SK-N-DZ (cell line): Measurements from ENCODE around the gene WDR88.
"Not testable (repeated sequence)": the region's sequence is repeated elsewhere in the genome, so short reads cannot be mapped to it uniquely, and the experiment has no call there.

Experiments used
- DNase-seq: peaks from one replicate; pipeline ENCODE4 v3.0.0-alpha.2; 2015; ENCODE audit warnings: low spot score

Gene WDR88

GRCh38 chr19:33196446-33197193 lies 64.7 kb downstream of the WDR88 start:
- no peak for DNase-seq

GRCh38 chr19:33197591-33198000 lies 65.7 kb downstream of the WDR88 start:
- no peak for DNase-seq

- DNase-seq = no peak
Measured at GRCh38 chr19:33198169-33198568, 66.3 kb downstream of the WDR88 start.

- DNase-seq = no peak
Measured at GRCh38 chr19:33199441-33200265, 67.7 kb downstream of the WDR88 start.

- DNase-seq = no peak
Measured at GRCh38 chr19:33201473-33201872, 69.6 kb downstream of the WDR88 start.

GRCh38 chr19:33201886-33202545 lies 70.1 kb downstream of the WDR88 start:
- no peak for DNase-seq

GRCh38 chr19:33202546-33203507 lies 70.9 kb downstream of the WDR88 start:
- no peak for DNase-seq

- DNase-seq = no peak
Measured at GRCh38 chr19:33203529-33203928, 71.6 kb downstream of the WDR88 start.

GRCh38 chr19:33204136-33204973 lies 72.4 kb downstream of the WDR88 start:
- DNase-seq = no peak

GRCh38 chr19:33205110-33205509 lies 73.2 kb downstream of the WDR88 start:
- no peak for DNase-seq

GRCh38 chr19:33205531-33206260 lies 73.8 kb downstream of the WDR88 start:
- no peak for DNase-seq

GRCh38 chr19:33206261-33207039 lies 74.5 kb downstream of the WDR88 start:
- DNase-seq = no peak

GRCh38 chr19:33207040-33207620 lies 75.2 kb downstream of the WDR88 start:
- no peak for DNase-seq

- no peak for DNase-seq
Measured at GRCh38 chr19:33207903-33208302, 76.0 kb downstream of the WDR88 start.

- no peak for DNase-seq
Measured at GRCh38 chr19:33208371-33208895, 76.5 kb downstream of the WDR88 start.

GRCh38 chr19:33208904-33209849 lies 77.3 kb downstream of the WDR88 start:
- no peak for DNase-seq

- not testable (repeated sequence) for DNase-seq
Measured at GRCh38 chr19:33209850-33210230, 77.9 kb downstream of the WDR88 start.
